Amniotic epithelial cell (primary cell): ENCODE measurements around the gene RRN3.
"Not testable (repeated sequence)": the region's sequence is repeated elsewhere in the genome, so short reads cannot be mapped to it uniquely, and the experiment has no call there.

Source experiments
- DNase-seq: peaks from one replicate; pipeline ENCODE4 v3.0.0-alpha.2; 2010; ENCODE audit warnings: low read depth

Gene RRN3

DNA sequence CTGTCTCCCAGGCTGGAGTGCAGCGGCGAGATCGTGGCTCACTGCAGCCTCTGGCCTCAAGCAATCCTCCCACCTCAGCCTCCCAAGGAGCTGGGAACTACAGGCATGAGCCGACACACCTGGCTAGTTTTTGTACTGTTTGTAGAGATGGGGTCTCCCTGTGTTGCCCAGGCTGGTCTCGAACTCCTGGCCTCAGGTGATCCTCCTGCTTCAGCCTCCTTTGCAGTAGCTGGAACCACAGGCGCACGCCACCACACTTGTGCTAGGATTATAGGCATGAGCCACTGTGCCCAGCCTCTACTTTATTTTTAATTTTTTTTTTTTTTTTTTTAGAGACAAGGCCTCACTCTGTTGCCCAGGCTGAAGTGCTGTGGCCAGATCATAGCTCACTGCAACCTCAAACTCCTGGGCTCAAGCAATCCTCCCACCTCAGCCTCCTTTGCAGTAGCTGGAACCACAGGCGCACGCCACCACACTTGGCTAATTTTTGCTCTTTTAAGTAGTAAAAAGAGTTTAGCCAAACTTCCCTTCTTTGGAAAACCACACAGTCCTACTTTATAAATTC lies 42.6 kb downstream of the RRN3 start:
- DNase-seq, result no peak

DNA sequence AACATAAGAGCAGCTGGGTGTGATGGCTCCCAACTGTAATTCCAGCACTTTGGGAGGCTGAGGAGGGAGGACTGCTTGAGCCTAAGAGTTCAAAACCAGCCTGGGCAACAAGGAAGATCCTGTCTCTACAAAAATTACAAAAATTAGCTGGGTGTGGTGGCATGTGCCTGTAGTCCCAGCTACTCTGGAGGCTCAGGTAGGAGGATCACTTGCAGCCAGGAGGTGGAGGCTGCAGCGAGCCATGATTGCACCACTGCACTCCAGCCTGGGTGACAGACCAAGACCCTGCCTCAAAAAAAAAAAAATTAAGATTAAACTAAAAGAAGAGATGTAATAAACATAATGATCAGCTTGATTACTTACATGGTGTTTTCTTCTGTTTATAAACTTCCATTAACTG lies 43.6 kb downstream of the RRN3 start:
- DNase-seq, result not testable (repeated sequence)

DNA sequence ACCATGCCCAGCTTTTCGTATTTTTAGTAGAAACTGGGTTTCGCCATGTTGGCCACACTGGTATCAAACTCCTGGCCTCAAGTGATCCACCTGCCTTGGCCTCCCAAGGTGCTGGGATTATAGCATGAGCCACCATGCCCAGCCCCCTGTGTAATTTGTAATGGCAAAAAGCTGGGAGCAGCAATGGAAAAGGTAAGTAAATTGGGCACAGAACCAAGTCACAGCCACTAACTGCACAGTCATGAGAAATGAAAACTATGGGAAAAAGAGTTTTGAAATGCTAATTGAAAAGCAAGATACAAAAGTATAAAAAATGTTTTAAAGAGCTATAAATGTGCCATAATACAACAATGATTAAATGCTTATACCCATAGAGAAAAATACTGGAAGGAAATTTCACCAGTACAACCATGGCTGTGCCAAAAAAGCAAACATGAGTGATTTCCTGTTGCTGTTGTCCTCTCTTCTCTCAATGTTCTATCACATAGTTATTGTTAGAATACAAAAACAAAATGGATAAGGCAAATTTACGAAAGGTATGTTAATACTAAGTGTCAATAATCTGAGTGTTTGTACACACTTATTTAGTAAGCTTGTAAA lies 44.4 kb downstream of the RRN3 start:
- DNase-seq, result no peak

DNA sequence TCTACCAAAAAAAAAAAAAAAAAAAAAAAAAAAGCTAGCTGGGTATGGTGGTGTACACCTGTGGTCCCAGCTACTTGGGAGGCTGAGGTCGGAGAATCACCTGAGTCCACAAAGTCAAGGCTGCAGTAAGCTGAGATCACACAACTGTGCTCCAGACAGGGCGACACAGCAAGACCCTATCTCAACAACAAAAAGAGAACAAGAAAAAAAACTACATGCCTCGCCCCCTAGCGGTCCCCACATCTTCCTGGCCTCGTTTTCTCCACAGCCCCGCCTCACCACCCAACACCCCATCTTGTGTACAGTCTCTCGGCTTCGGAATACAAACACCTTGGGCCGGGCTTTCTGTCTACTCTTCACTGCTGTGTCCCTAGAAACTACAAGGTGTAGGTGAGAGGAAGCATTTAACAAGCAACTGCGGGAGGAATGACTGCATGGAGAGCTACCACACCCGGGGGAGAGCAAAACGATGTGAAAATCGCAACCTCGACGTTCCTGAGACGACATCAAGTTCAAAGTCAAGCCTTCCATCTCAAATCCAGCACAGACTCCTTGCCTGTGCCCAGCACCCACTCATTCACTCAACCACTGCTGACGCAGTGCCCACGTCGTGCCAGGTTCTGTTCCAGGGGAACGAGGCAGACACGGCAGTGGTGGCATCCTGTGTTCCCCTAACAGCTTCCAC lies 47.2 kb downstream of the RRN3 start:
- no peak for DNase-seq

DNA sequence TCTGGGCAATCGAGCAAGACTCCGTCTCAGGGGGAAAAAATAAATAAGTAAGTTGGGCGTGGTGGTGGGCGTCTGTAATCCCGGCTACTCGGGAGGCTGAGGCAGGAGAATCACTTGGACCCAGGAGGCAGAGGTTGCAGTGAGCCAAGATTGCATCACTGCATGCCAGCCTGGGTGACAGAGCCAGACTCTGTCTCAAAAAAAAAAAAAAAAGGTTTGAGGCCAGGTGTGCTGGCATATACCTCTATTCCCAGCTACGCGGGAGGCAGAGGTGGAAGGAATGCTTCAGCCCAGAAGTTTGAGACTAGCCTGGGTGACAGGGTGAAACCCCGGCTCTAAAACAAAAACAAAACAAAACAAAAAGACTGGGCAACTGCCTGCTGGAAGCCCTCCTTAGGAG lies 48.8 kb downstream of the RRN3 start:
- not testable (repeated sequence) for DNase-seq

DNA sequence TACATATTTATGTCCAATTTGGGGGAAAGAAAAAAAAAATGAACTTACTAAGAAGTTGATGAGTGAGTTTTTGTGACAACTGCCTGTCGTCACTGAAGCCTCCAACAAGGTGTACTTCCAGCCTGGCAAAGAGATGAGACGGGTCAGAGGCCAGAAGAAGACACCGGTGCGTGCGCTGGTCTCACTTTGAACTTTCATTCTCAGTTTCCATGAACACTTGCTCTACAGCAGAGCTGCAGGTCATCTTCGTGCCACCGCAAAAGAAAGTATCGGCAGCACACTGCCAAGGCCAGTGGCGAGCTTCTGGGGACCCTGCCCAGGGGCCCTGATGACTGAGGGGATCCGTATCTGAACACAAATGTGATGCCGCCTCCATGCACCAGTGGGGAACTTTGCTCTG lies 49.8 kb downstream of the RRN3 start:
- no peak for DNase-seq

DNA sequence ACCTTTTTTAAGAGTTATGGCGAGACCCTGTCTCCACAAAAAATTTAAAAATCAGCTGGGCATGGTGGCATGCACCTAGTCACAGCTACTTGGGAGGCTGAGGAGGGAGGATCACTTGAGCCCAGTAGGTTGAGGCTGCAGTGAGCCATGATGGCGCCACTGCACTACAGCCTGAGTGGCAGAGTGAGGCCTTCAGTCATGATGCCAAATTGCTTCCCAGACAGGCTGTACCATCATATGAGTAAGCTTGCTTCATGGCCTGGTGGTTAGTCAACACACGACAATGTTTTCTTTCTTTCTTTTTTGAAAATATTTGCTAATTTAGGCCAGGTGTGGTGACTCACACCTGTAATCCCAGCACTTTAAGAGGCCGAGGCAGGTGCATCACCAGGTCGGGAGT lies 50.7 kb downstream of the RRN3 start:
- peak; percentile 21 for DNase-seq

DNA sequence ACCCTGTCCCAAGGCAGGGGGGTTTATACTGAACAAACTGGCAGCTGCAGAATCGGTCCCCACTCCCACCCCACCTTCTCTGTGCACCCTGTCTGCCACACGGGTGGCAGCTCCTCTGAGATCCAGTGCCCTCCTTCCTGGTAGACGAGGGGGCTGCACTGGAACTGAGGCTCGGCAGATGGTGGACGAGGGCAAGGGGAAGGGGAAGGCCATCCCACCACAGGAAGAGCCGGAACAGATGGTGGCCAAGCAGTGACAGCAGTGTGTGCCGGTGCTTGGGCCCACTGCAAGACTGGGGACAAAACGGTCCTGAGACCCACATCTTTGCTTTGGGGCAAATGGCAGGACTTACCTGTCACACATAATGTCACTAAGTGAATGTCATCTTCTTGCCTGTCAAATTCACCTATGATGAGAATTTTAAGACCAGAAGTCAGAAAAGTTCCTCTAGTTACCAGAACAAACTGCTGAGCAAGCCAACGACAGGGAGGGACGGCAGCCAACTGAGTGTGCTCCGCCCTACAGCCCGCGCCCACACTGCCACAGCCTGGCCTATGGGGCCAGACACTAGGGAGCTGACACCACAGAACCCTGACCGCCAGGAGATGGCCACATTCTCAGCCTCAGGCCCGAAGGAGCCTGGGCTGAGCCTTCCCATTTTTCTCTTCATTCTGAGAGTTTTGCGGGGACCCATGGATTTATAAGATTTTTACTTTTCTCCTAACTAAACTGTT lies 52.6 kb downstream of the RRN3 start:
- no peak for DNase-seq

DNA sequence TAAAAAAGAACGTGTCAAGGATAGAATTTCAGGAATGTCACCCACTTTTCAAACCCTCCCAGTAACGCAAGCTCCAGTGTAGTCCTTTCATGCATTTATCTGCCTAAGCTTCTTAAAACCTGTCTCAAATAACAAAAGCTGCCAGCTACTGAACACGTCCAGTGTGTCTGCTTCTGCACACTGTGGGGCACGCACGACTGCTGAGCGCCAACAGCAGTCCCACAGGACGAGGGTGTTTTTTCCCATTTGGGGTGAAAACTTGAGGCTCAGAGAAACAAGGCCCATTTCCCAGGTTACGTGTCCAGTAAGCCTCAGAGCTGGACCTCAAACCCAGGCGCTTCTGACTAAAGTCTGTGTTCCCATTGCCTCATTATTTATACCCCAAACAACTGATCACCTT lies 55.4 kb downstream of the RRN3 start:
- no peak for DNase-seq

DNA sequence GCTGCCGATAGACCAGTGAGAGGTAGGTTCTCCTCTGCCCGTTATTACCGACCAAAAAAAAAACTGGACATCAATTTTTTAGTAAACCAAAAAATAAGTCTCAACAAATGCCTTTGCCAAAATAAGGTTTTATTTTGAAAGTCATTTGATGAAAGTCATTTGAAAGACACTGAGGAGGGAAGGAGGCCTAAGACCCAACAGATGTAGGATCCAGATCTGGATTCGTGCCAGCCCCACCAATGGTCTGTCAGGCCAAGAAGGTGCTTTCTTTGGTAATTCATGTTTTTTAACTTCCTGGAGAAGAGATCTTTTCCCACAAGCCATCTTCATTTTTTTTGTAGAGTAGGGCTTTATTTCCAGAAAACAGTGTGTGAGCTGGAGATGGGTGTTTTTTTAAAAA lies 56.3 kb downstream of the RRN3 start:
- DNase-seq, result no peak

DNA sequence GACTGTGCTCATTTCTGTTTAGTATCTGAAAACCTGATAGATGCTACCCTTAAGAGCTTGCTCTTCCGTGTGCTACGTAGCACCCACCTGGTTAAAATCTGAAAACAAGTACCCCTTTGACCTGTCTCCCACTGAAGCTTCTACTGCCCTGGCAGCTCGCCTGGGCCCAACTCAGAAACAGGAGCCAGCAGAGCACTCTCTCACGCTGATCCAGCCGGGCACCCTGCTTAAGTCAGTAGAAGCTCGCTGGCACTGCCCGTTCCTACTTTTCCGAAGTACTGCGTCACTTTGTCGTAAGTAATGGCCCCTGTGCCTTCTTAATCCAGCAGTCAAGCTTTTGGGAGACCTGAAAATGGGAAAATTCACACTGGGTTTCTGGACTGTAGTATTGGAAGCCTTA lies 57.1 kb downstream of the RRN3 start:
- DNase-seq, result no peak

DNA sequence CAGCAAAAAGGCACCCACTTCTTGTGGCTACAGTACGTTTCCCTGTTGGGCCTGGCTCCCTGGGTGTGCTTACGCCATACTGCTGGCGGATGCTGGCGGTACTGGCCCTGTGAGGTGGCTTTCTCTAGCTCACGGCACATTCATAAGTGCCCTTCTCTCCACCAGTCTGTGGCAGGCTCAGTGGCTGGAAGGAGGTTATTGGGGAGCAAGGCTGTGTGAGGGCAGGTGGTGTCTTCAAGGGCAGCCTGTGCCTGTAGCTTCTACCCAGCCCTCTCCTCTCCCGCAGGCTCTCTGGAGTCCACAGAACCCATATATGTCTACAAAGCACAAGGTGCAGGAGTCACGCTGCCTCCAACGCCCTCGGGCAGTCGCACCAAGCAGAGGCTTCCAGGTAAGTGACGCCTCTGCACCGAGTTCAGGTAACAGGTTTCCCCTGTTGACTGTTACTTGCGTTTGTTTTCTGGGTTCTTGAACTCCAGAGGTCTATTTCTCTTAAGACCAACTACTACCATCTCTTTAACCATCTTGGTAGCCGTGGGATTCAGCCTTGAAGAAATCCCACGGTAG lies 58.8 kb downstream of the RRN3 start:
- DNase-seq, result no peak

DNA sequence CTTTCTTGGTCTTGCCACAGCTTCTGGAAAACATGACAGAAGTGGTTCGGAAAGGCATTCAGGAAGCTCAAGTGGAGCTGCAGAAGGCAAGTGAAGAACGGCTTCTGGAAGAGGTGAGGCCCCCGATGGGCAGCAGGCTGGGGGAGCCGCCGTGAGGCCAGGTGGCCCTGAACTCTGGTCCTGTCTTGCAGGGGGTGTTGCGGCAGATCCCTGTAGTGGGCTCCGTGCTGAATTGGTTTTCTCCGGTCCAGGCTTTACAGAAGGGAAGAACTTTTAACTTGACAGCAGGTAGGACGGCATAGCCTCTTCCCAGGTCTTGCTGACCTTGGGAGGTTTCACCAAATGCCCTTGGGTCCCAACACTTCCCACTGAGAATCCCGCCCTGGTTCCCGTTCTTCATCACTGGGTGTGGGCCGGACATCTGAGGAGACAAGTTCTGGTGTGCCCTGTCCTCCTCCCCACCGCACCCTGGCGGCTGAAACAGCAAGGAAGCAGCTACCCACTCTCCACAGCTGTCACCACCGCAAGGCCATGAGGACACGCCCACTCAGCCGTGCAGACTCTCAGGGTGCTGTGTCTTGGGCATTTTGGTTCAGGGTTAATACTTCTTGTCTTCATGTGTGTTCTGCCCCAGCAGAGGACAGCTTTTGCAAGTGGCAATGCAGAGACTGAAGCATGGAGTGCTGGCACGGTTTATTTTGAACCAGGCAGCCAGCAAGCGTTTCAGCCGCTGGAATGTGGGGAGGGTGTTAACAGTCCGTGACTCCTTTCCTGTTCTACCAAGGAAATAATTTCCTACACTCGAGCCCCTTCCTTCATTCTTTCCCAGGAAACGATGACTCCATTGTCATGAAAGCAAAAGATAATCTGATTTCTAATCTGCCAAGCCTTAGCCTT lies 59.6 kb downstream of the RRN3 start:
- DNase-seq, result no peak

DNA sequence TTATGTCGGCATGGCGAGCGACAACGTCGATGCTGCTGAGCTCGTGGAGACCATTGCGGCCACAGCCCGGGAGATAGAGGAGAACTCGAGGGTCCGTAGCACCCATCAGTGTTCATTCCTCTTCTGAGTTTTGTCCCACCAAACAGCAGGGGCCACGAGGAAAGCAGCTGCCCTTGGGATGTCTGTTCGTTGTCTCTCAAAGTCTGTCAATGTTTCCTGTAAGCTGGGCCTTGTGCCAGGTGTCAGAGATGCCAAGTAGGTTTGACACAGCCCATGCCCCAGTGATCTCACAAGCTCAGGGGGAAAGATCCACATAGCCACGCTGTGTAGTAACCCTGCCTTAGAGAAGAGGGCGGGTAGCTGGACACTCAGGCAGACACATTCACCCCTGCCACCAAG lies 60.8 kb downstream of the RRN3 start:
- peak; percentile 56 for DNase-seq

DNA sequence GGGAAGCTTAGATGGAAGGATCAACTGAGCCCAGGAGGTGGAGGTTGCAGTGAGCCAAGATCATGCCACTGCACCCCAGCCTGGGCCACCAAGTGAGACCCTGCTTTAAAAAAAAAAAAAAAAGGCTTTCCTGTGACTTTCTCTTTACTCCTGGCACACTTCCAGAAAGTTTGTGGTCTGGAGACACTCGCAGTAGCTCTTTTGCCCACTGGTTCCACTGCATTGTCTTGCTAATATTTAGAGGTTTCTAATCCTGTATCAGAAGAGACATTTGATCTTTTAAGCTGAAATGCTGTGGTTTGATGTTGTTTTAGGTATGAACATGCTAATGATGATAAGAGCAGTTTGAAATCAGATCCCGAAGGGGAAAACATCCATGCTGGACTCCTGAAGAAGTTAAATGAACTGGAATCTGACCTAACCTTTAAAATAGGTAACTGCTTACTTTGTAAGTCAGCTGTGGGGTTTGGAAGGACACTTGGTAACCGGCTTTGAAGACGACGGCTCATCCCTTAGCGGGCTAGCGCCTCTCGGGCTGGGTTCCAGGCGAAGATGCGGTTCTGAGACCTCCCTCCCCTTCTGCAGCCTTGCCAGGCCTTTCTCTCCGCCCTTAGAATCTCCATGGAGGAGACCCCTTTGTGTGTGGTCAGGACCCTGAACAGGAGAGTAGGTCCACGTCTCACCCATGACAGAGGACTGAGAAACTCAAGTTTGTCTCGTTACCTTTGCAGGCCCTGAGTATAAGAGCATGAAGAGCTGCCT lies 61.3 kb downstream of the RRN3 start:
- DNase-seq, result peak; percentile 40

DNA sequence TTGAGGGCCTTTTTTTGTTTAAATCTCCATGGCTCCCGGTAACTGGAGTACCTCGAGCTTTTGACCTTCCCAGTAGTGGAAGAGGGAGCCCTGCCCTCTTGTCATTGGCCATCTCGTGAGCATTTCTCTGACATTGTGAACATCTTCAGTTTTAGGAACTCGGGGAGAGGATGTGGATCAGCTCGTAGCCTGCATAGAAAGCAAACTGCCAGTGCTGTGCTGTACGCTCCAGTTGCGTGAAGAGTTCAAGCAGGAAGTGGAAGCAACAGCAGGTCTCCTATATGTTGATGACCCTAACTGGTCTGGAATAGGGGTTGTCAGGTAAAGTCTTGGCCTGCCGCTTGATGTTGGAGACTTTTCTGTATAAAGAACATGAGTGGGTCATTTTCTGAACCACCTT lies 62.5 kb downstream of the RRN3 start:
- no peak for DNase-seq

DNA sequence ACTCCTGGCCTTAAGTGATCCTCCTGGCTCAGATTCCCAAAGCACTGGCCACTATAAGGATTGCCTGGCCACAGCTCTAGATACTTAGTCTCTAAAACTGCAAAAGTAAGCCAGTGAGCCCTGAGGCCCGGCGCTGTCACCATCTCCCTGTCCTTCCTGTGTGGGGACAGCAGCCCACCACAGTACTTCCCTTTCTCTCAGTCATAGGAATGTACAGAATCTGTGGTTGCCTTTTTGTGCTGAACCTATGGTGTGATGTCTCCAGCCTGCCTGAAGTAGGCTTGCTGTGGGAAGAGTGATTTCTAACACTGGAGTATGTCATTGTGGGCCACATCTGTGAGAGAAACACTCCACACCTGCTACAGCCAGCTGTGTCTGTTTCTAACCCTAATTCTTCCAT lies 62.9 kb downstream of the RRN3 start:
- no peak for DNase-seq

DNA sequence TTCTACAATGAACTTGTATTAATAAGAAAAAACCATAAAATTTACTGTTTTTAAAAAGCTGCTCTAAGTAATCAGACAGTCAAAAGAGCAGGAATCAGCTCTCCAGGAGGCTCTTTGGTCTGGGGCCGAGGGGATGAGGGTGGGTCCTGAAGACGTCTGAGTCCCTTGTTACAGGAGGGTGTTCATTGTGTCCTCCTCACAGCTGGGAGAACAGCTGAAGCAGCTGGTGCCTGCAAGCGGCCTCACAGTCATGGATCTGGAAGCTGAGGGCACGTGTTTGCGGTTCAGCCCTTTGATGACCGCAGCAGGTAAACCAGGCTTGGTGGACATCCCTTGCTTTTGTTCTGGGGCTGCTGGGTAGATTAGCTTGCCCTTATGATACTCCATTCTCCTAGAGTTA lies 64.3 kb downstream of the RRN3 start:
- DNase-seq, result not testable (repeated sequence)

DNA sequence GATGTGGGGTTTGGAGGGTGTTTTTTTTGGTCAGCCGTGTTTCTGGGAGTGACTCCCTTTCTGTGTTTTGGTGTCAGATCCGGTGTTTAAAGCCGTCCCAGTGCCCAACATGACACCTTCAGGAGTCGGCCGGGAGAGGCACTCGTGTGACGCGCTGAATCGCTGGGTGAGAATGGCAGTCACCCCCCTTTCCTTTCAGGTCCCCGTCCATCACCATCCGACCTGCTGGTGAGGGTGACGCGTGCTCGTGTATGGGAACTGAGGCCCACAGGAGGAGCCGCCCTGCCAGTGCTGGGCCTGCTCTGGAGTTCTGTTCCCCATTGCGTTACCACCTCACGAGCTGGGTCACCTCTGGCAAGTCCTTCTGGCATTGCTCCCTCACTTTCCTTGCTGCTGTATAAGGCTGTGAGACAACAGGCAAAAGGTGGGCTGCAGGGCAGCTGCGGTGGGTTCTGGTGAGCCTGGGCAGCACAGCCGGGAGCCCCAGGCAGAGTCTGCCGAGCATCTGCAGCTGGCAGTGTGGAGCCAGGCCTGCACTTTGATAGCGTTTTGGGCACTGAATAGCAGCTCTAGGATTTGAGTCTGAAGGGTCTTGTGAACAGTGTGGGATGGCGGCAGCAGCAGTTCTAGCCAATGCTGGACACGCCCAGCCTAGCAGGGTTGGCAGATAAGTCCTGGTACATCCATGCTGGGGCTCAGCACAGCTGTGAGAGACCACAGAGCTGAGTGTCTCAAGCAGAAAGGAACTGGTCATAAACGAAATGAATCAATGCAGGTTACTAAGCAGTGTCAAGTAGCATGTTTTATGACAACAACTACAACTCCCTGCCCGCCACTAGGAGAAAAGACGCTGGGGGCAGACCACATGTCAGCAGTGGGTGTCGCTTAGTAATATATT lies 65.0 kb downstream of the RRN3 start:
- DNase-seq, result peak; percentile 43

DNA sequence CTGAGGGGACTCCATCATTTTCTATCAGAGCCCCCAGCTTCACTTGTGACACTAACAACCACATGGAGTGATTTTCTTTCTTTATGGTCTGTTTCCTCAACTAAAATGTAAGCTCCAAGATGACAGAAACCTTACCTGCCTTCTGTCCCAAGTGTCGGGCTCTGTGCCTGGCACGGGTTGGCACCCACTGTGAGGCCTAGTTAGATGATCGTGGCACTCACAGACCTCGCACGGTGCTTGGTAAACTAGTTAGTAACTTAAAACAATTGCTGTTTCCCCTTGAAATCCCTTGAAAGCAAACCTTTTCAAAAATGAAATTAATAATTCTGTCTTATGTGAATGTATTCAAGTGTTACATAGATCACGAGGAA lies 65.7 kb downstream of the RRN3 start:
- DNase-seq, result not testable (repeated sequence)
